ENCODE measurements around the gene IL19.
"Not testable (repeated sequence)": the region's sequence is repeated elsewhere in the genome, so short reads cannot be mapped to it uniquely, and the experiment has no call there.

DNA sequence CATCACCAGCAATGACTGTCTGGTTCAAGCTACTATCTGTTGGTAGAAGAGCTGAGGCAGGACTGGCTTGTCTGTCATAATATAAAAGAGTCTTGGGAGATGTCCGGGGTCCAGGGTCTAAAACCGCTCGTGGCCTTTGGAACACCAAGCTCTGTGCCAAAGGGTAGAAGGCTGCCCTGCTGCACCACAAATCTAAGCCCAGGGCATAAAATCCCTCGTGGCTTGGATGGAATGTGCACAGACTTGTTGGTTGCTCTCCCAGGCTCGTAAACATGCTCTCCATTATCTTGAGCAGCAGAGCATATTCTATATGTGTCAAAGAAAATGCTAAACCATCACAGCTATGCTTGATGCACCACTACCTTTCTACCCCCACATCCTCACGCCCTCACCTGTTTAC is 8.3 kb downstream of the IL19 start:
- TF ChIP-seq FOS (IDR thresholded peaks at IDR 0.05; ENCODE audit: borderline replicate concordance, insufficient read depth, low read length); CTCF (IDR thresholded peaks at IDR 0.05; ENCODE audit: extremely low read depth in 1 of 2, insufficient read depth in 1 of 2, low read depth in 1 of 2, low read length in 2 of 2); POLR2A (IDR thresholded peaks at IDR 0.05; ENCODE audit: low read depth, low read length); EZH2 (IDR thresholded peaks at IDR 0.05; ENCODE audit: borderline replicate concordance, low read depth, low read length, severe bottlenecking): not testable (repeated sequence)

Measured in endothelial cell of umbilical vein (primary cell).